ENCODE results near the gene GNPNAT1. TPM values are rescaled to one million over a fixed set of nuclear protein-coding genes. Genes with fewer than 3 reads are reported as not detected.

GNPNAT1 gene
- total RNA-seq = 10 to 100 TPM; 32.3 to 37.4 (median 32.5) TPM

- ATAC-seq (peak; percentile 91 to 95), DNase-seq (peak; percentile 87)
- H3K36me3 Mint-ChIP-seq (ENCODE audit: insufficient read depth) = peaks cover under 1% of the 10 kb centered on the region
- H3K27me3 Mint-ChIP-seq (ENCODE audit: low read depth) = no peaks in the 10 kb centered on the region
- no peaks in the 10 kb centered on the region for H3K9me3 Mint-ChIP-seq
- H3K4me3 Mint-ChIP-seq = peak within 1 kb of the TSS; percentile 92
- H3K4me1 Mint-ChIP-seq (ENCODE audit: low read depth) = peaks cover 35% of the 10 kb centered on the region
Observed at GRCh38 chr14:52791223-52792096, at the start of gene GNPNAT1. Gene GNPNAT1, minus strand, starts transcription at chr14:52791607. Its CDS starts 6,957 bp downstream, at chr14:52784650.

GRCh38 chr14:52840877-52841276 is 49.5 kb upstream of the GNPNAT1 start:
- DNase-seq = no peak
- no peaks in the 10 kb centered on the region for H3K27me3 Mint-ChIP-seq (ENCODE audit: low read depth)
- no peak overlapping the region for H3K4me3 Mint-ChIP-seq
- H3K4me1 Mint-ChIP-seq (ENCODE audit: low read depth) = no peaks in the 10 kb centered on the region
- no peaks in the 10 kb centered on the region for H3K36me3 Mint-ChIP-seq (ENCODE audit: insufficient read depth)
- no peak for ATAC-seq
- H3K9me3 Mint-ChIP-seq = no peaks in the 10 kb centered on the region

GRCh38 chr14:52837451-52837850 is 46.0 kb upstream of the GNPNAT1 start:
- no peaks in the 10 kb centered on the region for H3K36me3 Mint-ChIP-seq (ENCODE audit: insufficient read depth)
- no peaks in the 10 kb centered on the region for H3K9me3 Mint-ChIP-seq
- no peaks in the 10 kb centered on the region for H3K4me1 Mint-ChIP-seq (ENCODE audit: low read depth)
- H3K27me3 Mint-ChIP-seq (ENCODE audit: low read depth) = no peaks in the 10 kb centered on the region
- ATAC-seq (no peak), DNase-seq (no peak)
- no peak overlapping the region for H3K4me3 Mint-ChIP-seq

GRCh38 chr14:52836063-52836462 is 44.7 kb upstream of the GNPNAT1 start:
- Mint-ChIP-seq H3K36me3 (ENCODE audit: insufficient read depth) (no peaks in the 10 kb centered on the region), H3K4me1 (ENCODE audit: low read depth) (no peaks in the 10 kb centered on the region), H3K4me3 (no peak overlapping the region), H3K27me3 (ENCODE audit: low read depth) (no peaks in the 10 kb centered on the region), H3K9me3 (no peaks in the 10 kb centered on the region)
- DNase-seq (no peak), ATAC-seq (no peak)

- Mint-ChIP-seq H3K9me3 (no peaks in the 10 kb centered on the region), H3K27me3 (ENCODE audit: low read depth) (no peaks in the 10 kb centered on the region), H3K4me1 (ENCODE audit: low read depth) (no peaks in the 10 kb centered on the region), H3K4me3 (no peak overlapping the region), H3K36me3 (ENCODE audit: insufficient read depth) (no peaks in the 10 kb centered on the region)
- no peak for DNase-seq
- ATAC-seq = no peak
Observed at GRCh38 chr14:52835122-52835903, 43.9 kb upstream of the GNPNAT1 start.

- Mint-ChIP-seq H3K36me3 (ENCODE audit: insufficient read depth) (no peaks in the 10 kb centered on the region), H3K9me3 (no peaks in the 10 kb centered on the region), H3K4me3 (no peak overlapping the region), H3K4me1 (ENCODE audit: low read depth) (no peaks in the 10 kb centered on the region), H3K27me3 (ENCODE audit: low read depth) (no peaks in the 10 kb centered on the region)
- ATAC-seq = no peak
- DNase-seq = no peak
Observed at GRCh38 chr14:52834440-52834842, 43.0 kb upstream of the GNPNAT1 start.

GRCh38 chr14:52833891-52834290 is 42.5 kb upstream of the GNPNAT1 start:
- no peak for ATAC-seq
- H3K4me3 Mint-ChIP-seq = no peak overlapping the region
- no peaks in the 10 kb centered on the region for H3K36me3 Mint-ChIP-seq (ENCODE audit: insufficient read depth)

GRCh38 chr14:52829527-52830185 is 38.2 kb upstream of the GNPNAT1 start:
- no peak for DNase-seq
- no peak overlapping the region for H3K4me3 Mint-ChIP-seq
- no peaks in the 10 kb centered on the region for H3K27me3 Mint-ChIP-seq (ENCODE audit: low read depth)
- no peak for ATAC-seq
- no peaks in the 10 kb centered on the region for H3K9me3 Mint-ChIP-seq
- no peaks in the 10 kb centered on the region for H3K36me3 Mint-ChIP-seq (ENCODE audit: insufficient read depth)
- peaks cover 2% of the 10 kb centered on the region for H3K4me1 Mint-ChIP-seq (ENCODE audit: low read depth)

More at GRCh38 chr14:52833891-52834290, 42.5 kb upstream of the GNPNAT1 start:
- Mint-ChIP-seq H3K9me3 (no peaks in the 10 kb centered on the region), H3K27me3 (ENCODE audit: low read depth) (no peaks in the 10 kb centered on the region), H3K4me1 (ENCODE audit: low read depth) (no peaks in the 10 kb centered on the region)
- no peak for DNase-seq

GRCh38 chr14:52827426-52827825 is 36.0 kb upstream of the GNPNAT1 start:
- Mint-ChIP-seq H3K4me3 (no peak overlapping the region), H3K27me3 (ENCODE audit: low read depth) (peaks cover 2% of the 10 kb centered on the region), H3K36me3 (ENCODE audit: insufficient read depth) (no peaks in the 10 kb centered on the region), H3K9me3 (no peaks in the 10 kb centered on the region), H3K4me1 (ENCODE audit: low read depth) (peaks cover 2% of the 10 kb centered on the region)
- DNase-seq (no peak), ATAC-seq (no peak)

- Mint-ChIP-seq H3K9me3 (no peaks in the 10 kb centered on the region), H3K4me3 (no peak overlapping the region), H3K27me3 (ENCODE audit: low read depth) (peaks cover 2% of the 10 kb centered on the region), H3K4me1 (ENCODE audit: low read depth) (peaks cover 2% of the 10 kb centered on the region), H3K36me3 (ENCODE audit: insufficient read depth) (no peaks in the 10 kb centered on the region)
- ATAC-seq = no peak
- no peak for DNase-seq
Observed at GRCh38 chr14:52825085-52825484, 33.7 kb upstream of the GNPNAT1 start.

- no peak overlapping the region for H3K4me3 Mint-ChIP-seq
- H3K27me3 Mint-ChIP-seq (ENCODE audit: low read depth) = peaks cover 2% of the 10 kb centered on the region
- ATAC-seq (no peak), DNase-seq (no peak)
- H3K36me3 Mint-ChIP-seq (ENCODE audit: insufficient read depth) = no peaks in the 10 kb centered on the region
- no peaks in the 10 kb centered on the region for H3K9me3 Mint-ChIP-seq
- peaks cover 2% of the 10 kb centered on the region for H3K4me1 Mint-ChIP-seq (ENCODE audit: low read depth)
Observed at GRCh38 chr14:52824462-52824861, 33.1 kb upstream of the GNPNAT1 start.

- peaks cover 2% of the 10 kb centered on the region for H3K27me3 Mint-ChIP-seq (ENCODE audit: low read depth)
- no peak overlapping the region for H3K4me3 Mint-ChIP-seq
- H3K36me3 Mint-ChIP-seq (ENCODE audit: insufficient read depth) = no peaks in the 10 kb centered on the region
- H3K9me3 Mint-ChIP-seq = no peaks in the 10 kb centered on the region
- peaks cover 2% of the 10 kb centered on the region for H3K4me1 Mint-ChIP-seq (ENCODE audit: low read depth)
- ATAC-seq = no peak
- no peak for DNase-seq
Observed at GRCh38 chr14:52821805-52822250, 30.4 kb upstream of the GNPNAT1 start.

GRCh38 chr14:52808101-52808500 is 16.7 kb upstream of the GNPNAT1 start:
- Mint-ChIP-seq H3K27me3 (ENCODE audit: low read depth) (no peaks in the 10 kb centered on the region), H3K4me1 (ENCODE audit: low read depth) (no peaks in the 10 kb centered on the region), H3K4me3 (no peak overlapping the region), H3K36me3 (ENCODE audit: insufficient read depth) (no peaks in the 10 kb centered on the region), H3K9me3 (no peaks in the 10 kb centered on the region)
- DNase-seq = no peak
- no peak for ATAC-seq

- ATAC-seq (no peak), DNase-seq (no peak)
- Mint-ChIP-seq H3K36me3 (ENCODE audit: insufficient read depth) (no peaks in the 10 kb centered on the region), H3K9me3 (no peaks in the 10 kb centered on the region), H3K4me1 (ENCODE audit: low read depth) (no peaks in the 10 kb centered on the region), H3K4me3 (no peak overlapping the region), H3K27me3 (ENCODE audit: low read depth) (no peaks in the 10 kb centered on the region)
Observed at GRCh38 chr14:52806115-52806514, 14.7 kb upstream of the GNPNAT1 start.

All from activated T-cell treated with anti-CD3 and anti-CD28 coated beads, Interleukin-2, amount 50 U/mL, for 4 hours (primary cell).